CD14-positive monocyte (primary cell): ENCODE data around the gene TTLL10. TPM values are rescaled to one million over a fixed set of nuclear protein-coding genes. Genes with fewer than 3 reads are reported as not detected.

Source experiments
- DNase-seq, 3 donors: peaks; one replicate each; pipeline ENCODE4 v3.0.0-alpha.2; 2011 to 2022
- H2AFZ ChIP-seq: 2 replicates; pipeline ENCODE4 v1.6.0; 2012; ENCODE audit warnings: mild to moderate bottlenecking, low read depth, low read length, inconsistent platforms; ENCODE audit not compliant: insufficient read depth, poor library complexity, severe bottlenecking
- H3K27ac ChIP-seq, 2 donors: 1 replicate in 1 of 2; 2 replicates in 1 of 2; pipeline ENCODE4 v1.5.1; 2012 to 2013; ENCODE audit warnings: low read length in 2 of 2, control low read depth in 1 of 2, inconsistent platforms in 1 of 2, low read depth in 1 of 2, mild to moderate bottlenecking in 1 of 2
- H3K27me3 ChIP-seq, 2 donors: one replicate each; pipeline versions ENCODE4 v1.6.0 to v1.6.1; 2011 to 2013; ENCODE audit warnings: low read length in 2 of 2; ENCODE audit not compliant: control insufficient read depth in 2 of 2, insufficient read depth in 2 of 2
- H3K36me3 ChIP-seq, 2 donors: replicated peaks in 1 of 2; 1 replicate in 1 of 2; 2 replicates in 1 of 2; pipeline versions ENCODE4 v1.5.1 to v1.6.1; 2012 to 2013; ENCODE audit warnings: low read length in 2 of 2, control low read depth in 1 of 2, inconsistent platforms in 1 of 2, mild to moderate bottlenecking in 1 of 2; ENCODE audit not compliant: insufficient read depth in 2 of 2, control insufficient read depth in 1 of 2
- H3K4me1 ChIP-seq, 2 donors: 1 replicate in 1 of 2; 2 replicates in 1 of 2; pipeline versions ENCODE4 v1.5.1 to v1.6.1; 2012 to 2013; ENCODE audit warnings: low read length in 2 of 2, control low read depth in 1 of 2, inconsistent platforms in 1 of 2, mild to moderate bottlenecking in 1 of 2, moderate library complexity in 1 of 2; ENCODE audit not compliant: insufficient read depth in 2 of 2, control insufficient read depth in 1 of 2
- H3K4me2 ChIP-seq: replicated peaks from 2 replicates; pipeline ENCODE3; 2012; ENCODE audit warnings: low read length, moderate library complexity, mild to moderate bottlenecking; ENCODE audit not compliant: poor library complexity, severe bottlenecking; ENCODE audit errors: extremely low read depth
- H3K4me3 ChIP-seq, 3 experiments: fragments of 200-600 bp in 1 of 3; sonication (generic) in 1 of 3; replicated peaks in 1 of 3; 1 replicate in 2 of 3; 2 replicates in 1 of 3; pipeline ENCODE4 v1.5.1; 2011 to 2013; ENCODE audit warnings: low read length in 3 of 3, mild to moderate bottlenecking in 3 of 3, control low read depth in 2 of 3, low read depth in 2 of 3, inconsistent platforms in 1 of 3, moderate library complexity in 1 of 3
- H3K79me2 ChIP-seq: 2 replicates; pipeline ENCODE4 v1.6.0; 2012; ENCODE audit warnings: mild to moderate bottlenecking, control low read depth, inconsistent platforms, low read length, moderate library complexity; ENCODE audit not compliant: insufficient read depth
- H3K9ac ChIP-seq: 2 replicates; pipeline ENCODE4 v1.6.0; 2017; ENCODE audit warnings: low read length, mild to moderate bottlenecking; ENCODE audit not compliant: insufficient read depth, poor library complexity, severe bottlenecking
- H3K9me3 ChIP-seq, 2 donors: replicated peaks in 1 of 2; 1 replicate in 1 of 2; 2 replicates in 1 of 2; pipeline versions ENCODE4 v1.5.1 to v1.6.1; 2012 to 2013; ENCODE audit warnings: low read length in 2 of 2, control low read depth in 1 of 2; ENCODE audit not compliant: control insufficient read depth in 1 of 2, insufficient read depth in 1 of 2
- H4K20me1 ChIP-seq: 2 replicates; pipeline ENCODE4 v1.6.0; 2012; ENCODE audit warnings: mild to moderate bottlenecking, low read length, control low read depth, moderate library complexity; ENCODE audit not compliant: insufficient read depth
- H3K27ac Mint-ChIP-seq, 7 donors: one replicate each; pipeline ENCODE4 v1.8.0; 2020; ENCODE audit warnings: mild to moderate bottlenecking in 7 of 7, mixed read lengths in 7 of 7, moderate library complexity in 6 of 7, inconsistent platforms in 2 of 7
- H3K27me3 Mint-ChIP-seq, 3 donors: one replicate each; pipeline ENCODE4 v1.8.0; 2021 to 2022; ENCODE audit warnings: low read depth in 3 of 3, mild to moderate bottlenecking in 3 of 3, mixed read lengths in 3 of 3, moderate library complexity in 3 of 3, inconsistent platforms in 1 of 3
- H3K36me3 Mint-ChIP-seq, 2 donors: one replicate each; pipeline ENCODE4 v1.8.0; 2020; ENCODE audit warnings: mixed read lengths in 2 of 2, inconsistent platforms in 1 of 2, mild to moderate bottlenecking in 1 of 2
- H3K4me1 Mint-ChIP-seq: one replicate; pipeline ENCODE4 v1.8.0; 2020; ENCODE audit warnings: mild to moderate bottlenecking, mixed read lengths
- H3K4me3 Mint-ChIP-seq, 2 donors: one replicate each; pipeline ENCODE4 v1.8.0; 2020; ENCODE audit warnings: mild to moderate bottlenecking in 2 of 2, mixed read lengths in 2 of 2, moderate library complexity in 1 of 2
- H3K9me3 Mint-ChIP-seq, 7 donors: one replicate each; pipeline ENCODE4 v1.8.0; 2020 to 2022; ENCODE audit warnings: mixed read lengths in 7 of 7, mild to moderate bottlenecking in 6 of 7, moderate library complexity in 6 of 7, inconsistent platforms in 2 of 7
- CTCF ChIP-seq: fragments of 200-600 bp; IDR thresholded peaks from one replicate; pipeline ENCODE4 v1.8.0; 2022; ENCODE audit warnings: antibody characterized with exemption, mild to moderate bottlenecking
- WGBS: methylation state at CpG from one replicate; pipeline ENCODE4 v1.1.5; 2013; ENCODE audit warnings: missing lambda C conversion rate; ENCODE audit not compliant: insufficient coverage; 5-methylcytosine and 5-hydroxymethylcytosine counted together
- intact Hi-C, 2 donors: fragments of 100-400 bp; cut with micrococcal nuclease; formaldehyde crosslinking; loops; one replicate each; pipeline versions ENCODE4 v1.15.0 to v1.15.1; 2023
- polyA plus RNA-seq, 3 donors: library from polyadenylated mRNA; depleted of rRNA in 1 of 3; unstranded in 2 of 3; stranded (reverse) in 1 of 3; fragments of 300-500 nt in 2 of 3; fragments of >200 nt in 1 of 3; fragmentation: Illumina TruSeq in 2 of 3; gene quantifications; 1 replicate in 2 of 3; 2 replicates in 1 of 3; pipeline ENCODE4 v1.2.3, GENCODE V29; 2012 to 2021

TTLL10 gene
- polyA plus RNA-seq, 3 donors = 0.06 TPM; not detected in 2

- Histone ChIP-seq H3K27ac (no peak within 1 kb of the TSS), H3K36me3 (no peaks in the 10 kb centered on the region), H2AFZ (no peak within 1 kb of the TSS), H3K9me3 (no peaks in the 10 kb centered on the region), H3K79me2 (no peaks in the 10 kb centered on the region), H3K9ac (no peak within 1 kb of the TSS), H3K4me2 (no peak within 1 kb of the TSS), H4K20me1 (no peaks in the 10 kb centered on the region), H3K4me1 (no peaks in the 10 kb centered on the region), H3K27me3 (peaks cover 7 to 48% of the 10 kb centered on the region in 2 donors), H3K4me3 (no peak within 1 kb of the TSS)
- H3K9me3 Mint-ChIP-seq = peaks cover 0 to 3% (median 2%) of the 10 kb centered on the region in 7 donors
- intact Hi-C loops = no loop called here
- H3K4me1 Mint-ChIP-seq = peaks cover 5% of the 10 kb centered on the region
- no peak for TF ChIP-seq CTCF
- WGBS = 7% methylated on average over 49 of the region's 49 CpGs
- DNase-seq = no peak
- peaks cover 0 to 1% of the 10 kb centered on the region in 2 donors for H3K36me3 Mint-ChIP-seq
- peak within 1 kb of the TSS in 1 of 2 donors; percentile 70 for H3K4me3 Mint-ChIP-seq
- H3K27me3 Mint-ChIP-seq = peaks cover 39 to 69% (median 48%) of the 10 kb centered on the region in 3 donors
- H3K27ac Mint-ChIP-seq = peak within 1 kb of the TSS in 1 of 7 donors; percentile 50
Measured at GRCh38 chr1:1206376-1206965, 32.8 kb downstream of the TTLL10 start, which contains the start of gene TNFRSF18. Gene TNFRSF18 (minus strand): TSS chr1:1206592. CDS start chr1:1206571, 21 bp downstream.

GRCh38 chr1:1206966-1207531, 33.4 kb downstream of the TTLL10 start:
- Histone ChIP-seq H3K4me2 (no peak overlapping the region), H3K36me3 (no peaks in the 10 kb centered on the region), H2AFZ (no peak overlapping the region), H3K4me1 (no peaks in the 10 kb centered on the region), H3K9me3 (no peaks in the 10 kb centered on the region), H3K27me3 (peaks cover 7 to 48% of the 10 kb centered on the region in 2 donors), H3K4me3 (no peak overlapping the region), H4K20me1 (no peaks in the 10 kb centered on the region), H3K9ac (no peak overlapping the region), H3K79me2 (no peaks in the 10 kb centered on the region), H3K27ac (no peak overlapping the region)
- intact Hi-C loops = no loop called here
- peaks cover 0 to 3% (median 2%) of the 10 kb centered on the region in 7 donors for H3K9me3 Mint-ChIP-seq
- H3K4me3 Mint-ChIP-seq = peak overlapping the region in 1 of 2 donors; percentile 70
- H3K27ac Mint-ChIP-seq = peak overlapping the region in 1 of 7 donors; percentile 50
- no peak for TF ChIP-seq CTCF
- peaks cover 5% of the 10 kb centered on the region for H3K4me1 Mint-ChIP-seq
- DNase-seq = no peak
- peaks cover 0 to 1% of the 10 kb centered on the region in 2 donors for H3K36me3 Mint-ChIP-seq
- peaks cover 41 to 71% (median 50%) of the 10 kb centered on the region in 3 donors for H3K27me3 Mint-ChIP-seq
- 51% methylated on average over 14 of the region's 19 CpGs for WGBS
